HEK293T (cell line): ENCODE measurements around the gene DCST2.

Experiments used
- BHLHE40 ChIP-seq: fragments of 450-650 bp; IDR thresholded peaks from 2 replicates; pipeline ENCODE4 v1.6.1; 2016; ENCODE audit warnings: mild to moderate bottlenecking, moderate library complexity, borderline replicate concordance
- HDGF ChIP-seq: fragments of 450-650 bp; IDR thresholded peaks from 2 replicates; pipeline ENCODE4 v1.6.1; 2017; ENCODE audit warnings: antibody characterized with exemption, borderline replicate concordance
- SP1 ChIP-seq: fragments of 450-650 bp; IDR thresholded peaks from 2 replicates; pipeline ENCODE4 v1.6.1; 2017
- SUZ12 ChIP-seq: fragments of 450-650 bp; IDR thresholded peaks from 2 replicates; pipeline ENCODE4 v1.6.1; 2016; ENCODE audit warnings: mild to moderate bottlenecking
- TARDBP ChIP-seq: fragments of 450-650 bp; IDR thresholded peaks from 2 replicates; pipeline ENCODE4 v1.6.1; 2016

DNA sequence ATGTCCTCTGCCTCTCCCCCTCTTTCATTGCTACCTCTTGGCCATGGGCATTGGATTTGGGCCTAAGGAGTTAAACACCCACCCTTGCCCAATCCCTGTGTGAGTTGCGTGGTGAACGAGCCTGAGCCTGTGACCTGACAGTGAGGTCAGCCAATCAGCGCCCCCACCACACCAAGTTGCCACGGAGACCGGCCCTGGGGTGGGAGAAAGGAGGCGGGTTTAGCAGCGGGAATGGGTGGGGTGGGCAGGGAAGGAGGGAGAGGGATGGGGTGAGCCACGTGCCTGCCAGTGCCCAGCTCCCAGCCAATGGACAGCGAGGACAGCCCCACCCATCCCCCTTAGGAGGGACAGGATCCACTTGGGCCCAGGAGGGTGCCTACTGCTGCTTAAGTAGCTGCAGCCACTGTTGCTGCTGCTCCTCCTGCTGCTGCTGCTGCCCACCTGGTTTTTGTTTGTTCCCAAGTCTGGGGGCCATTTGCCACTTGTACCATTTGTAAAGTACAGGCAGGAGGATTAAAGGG lies 21.5 kb downstream of the DCST2 start:
- no peak for TF ChIP-seq SP1
- TF ChIP-seq TARDBP = no peak
- TF ChIP-seq HDGF = peak; percentile 25; the same call in 1 of the 2 replicates
- no peak for TF ChIP-seq BHLHE40
- no peak for TF ChIP-seq SUZ12
